Measurements from ENCODE around the gene POLRMT.

Gene POLRMT

DNA sequence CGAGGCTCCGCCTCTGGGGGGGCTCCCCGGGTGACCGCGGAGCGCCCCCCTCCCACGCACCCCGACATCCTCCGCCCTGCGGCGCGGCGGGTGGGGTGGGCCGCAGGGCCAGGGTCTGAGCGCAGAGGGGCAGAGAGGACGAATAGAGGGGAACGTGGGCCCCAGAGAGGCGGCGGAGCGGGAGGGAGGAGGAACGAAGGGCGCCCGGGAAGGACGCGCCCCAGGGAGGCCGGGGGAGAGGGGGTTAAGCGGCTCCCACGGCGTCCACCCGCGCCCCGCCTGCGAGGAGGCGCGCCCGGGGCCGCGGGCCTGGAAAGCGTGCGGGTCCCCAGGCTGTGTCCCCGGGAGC is 42.6 kb downstream of the POLRMT start:
- H3K36me3 ChIP-seq (ENCODE audit: control insufficient read depth in 4 of 4, insufficient read depth in 4 of 4, low read length in 3 of 4): no peaks in the 10 kb centered on the region
- ChIA-PET POLR2A (no interaction called here), CTCF (no interaction called here)
- WGBS (ENCODE audit: insufficient coverage): 12% methylated on average over 23 of the region's 41 CpGs
- no peak for DNase-seq
- H3K27ac ChIP-seq (ENCODE audit: insufficient read depth in 1 of 2, low read depth in 1 of 2, low read length in 2 of 2, poor library complexity in 1 of 2, severe bottlenecking in 2 of 2): no peak overlapping the region
- H3K4me3 ChIP-seq (ENCODE audit: control insufficient read depth in 1 of 7, extremely low read depth in 1 of 7, insufficient read depth in 4 of 7, low read depth in 2 of 7, low read length in 6 of 7): peak overlapping the region in 1 of 7 experiments; percentile 11
- peaks cover 0 to 25% (median 18%) of the 10 kb centered on the region in 4 experiments for H3K4me1 ChIP-seq (ENCODE audit: control extremely low read depth in 1 of 4, control insufficient read depth in 4 of 4, insufficient read depth in 4 of 4, low read length in 3 of 4)
- H3K27me3 ChIP-seq (replicated peaks in 2 of 5; ENCODE audit: control insufficient read depth in 4 of 5, insufficient read depth in 5 of 5, low read length in 4 of 5): peaks cover 0 to 83% (median 17%) of the 10 kb centered on the region in 5 experiments
- no peaks in the 10 kb centered on the region for H3K9me3 ChIP-seq (ENCODE audit: control extremely low read depth in 1 of 5, control insufficient read depth in 4 of 5, insufficient read depth in 2 of 5, low read depth in 1 of 5, low read length in 4 of 5)

DNA sequence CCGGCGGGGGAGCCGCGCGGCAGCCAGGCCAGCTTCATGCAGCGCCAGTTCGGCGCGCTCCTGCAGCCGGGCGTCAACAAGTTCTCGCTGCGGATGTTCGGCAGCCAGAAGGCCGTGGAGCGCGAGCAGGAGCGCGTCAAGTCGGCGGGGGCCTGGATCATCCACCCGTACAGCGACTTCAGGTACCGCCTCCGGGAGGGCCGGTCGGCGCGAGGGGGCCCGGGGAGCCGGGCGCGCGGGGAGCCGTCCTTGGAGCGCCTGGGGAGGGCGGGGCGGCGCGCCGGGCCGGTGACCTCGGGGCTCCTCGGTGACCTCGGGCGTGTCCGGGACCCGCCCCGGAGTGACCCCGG is 43.0 kb downstream of the POLRMT start:
- under 1% methylated on average over 50 of the region's 50 CpGs for WGBS (ENCODE audit: insufficient coverage)
- ChIA-PET CTCF (no interaction called here), POLR2A (no interaction called here)
- Histone ChIP-seq H3K36me3 (ENCODE audit: control insufficient read depth in 4 of 4, insufficient read depth in 4 of 4, low read length in 3 of 4) (no peaks in the 10 kb centered on the region), H3K27ac (ENCODE audit: insufficient read depth in 1 of 2, low read depth in 1 of 2, low read length in 2 of 2, poor library complexity in 1 of 2, severe bottlenecking in 2 of 2) (no peak overlapping the region), H3K4me1 (ENCODE audit: control extremely low read depth in 1 of 4, control insufficient read depth in 4 of 4, insufficient read depth in 4 of 4, low read length in 3 of 4) (peaks cover 0 to 25% (median 18%) of the 10 kb centered on the region in 4 experiments), H3K4me3 (ENCODE audit: control insufficient read depth in 1 of 7, extremely low read depth in 1 of 7, insufficient read depth in 4 of 7, low read depth in 2 of 7, low read length in 6 of 7) (peak overlapping the region in 2 of 7 experiments; percentile 11 to 26), H3K9me3 (ENCODE audit: control extremely low read depth in 1 of 5, control insufficient read depth in 4 of 5, insufficient read depth in 2 of 5, low read depth in 1 of 5, low read length in 4 of 5) (no peaks in the 10 kb centered on the region), H3K27me3 (replicated peaks in 2 of 5; ENCODE audit: control insufficient read depth in 4 of 5, insufficient read depth in 5 of 5, low read length in 4 of 5) (peaks cover 0 to 86% (median 18%) of the 10 kb centered on the region in 5 experiments)
- DNase-seq: peak in 2 of 3 donors; percentile 50 to 52

DNA sequence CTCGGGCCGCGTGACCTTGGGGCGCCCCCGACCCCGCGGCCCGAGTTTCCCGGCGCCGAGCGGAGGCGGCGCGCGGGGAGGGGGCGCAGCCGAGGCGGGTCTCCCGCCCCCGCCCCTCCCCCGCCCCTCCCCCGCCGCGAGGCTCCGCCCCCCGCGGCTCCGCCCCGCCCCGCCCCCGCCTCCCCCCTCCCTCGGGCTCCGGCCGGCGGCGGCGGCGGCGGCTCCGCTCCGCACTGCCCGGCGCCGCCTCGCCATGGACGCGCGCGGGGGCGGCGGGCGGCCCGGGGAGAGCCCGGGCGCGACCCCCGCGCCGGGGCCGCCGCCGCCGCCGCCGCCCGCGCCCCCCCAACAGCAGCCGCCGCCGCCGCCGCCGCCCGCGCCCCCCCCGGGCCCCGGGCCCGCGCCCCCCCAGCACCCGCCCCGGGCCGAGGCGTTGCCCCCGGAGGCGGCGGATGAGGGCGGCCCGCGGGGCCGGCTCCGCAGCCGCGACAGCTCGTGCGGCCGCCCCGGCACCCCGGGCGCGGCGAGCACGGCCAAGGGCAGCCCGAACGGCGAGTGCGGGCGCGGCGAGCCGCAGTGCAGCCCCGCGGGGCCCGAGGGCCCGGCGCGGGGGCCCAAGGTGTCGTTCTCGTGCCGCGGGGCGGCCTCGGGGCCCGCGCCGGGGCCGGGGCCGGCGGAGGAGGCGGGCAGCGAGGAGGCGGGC is 43.5 kb downstream of the POLRMT start, which contains the start of gene HCN2:
TSS of gene HCN2 (plus strand) at position 189 of the 703 bp plus-strand sequence. CDS start at position 254, 65 bp downstream.
- ChIA-PET POLR2A (no interaction called here), CTCF (no interaction called here)
- H3K4me1 ChIP-seq (ENCODE audit: control extremely low read depth in 1 of 4, control insufficient read depth in 4 of 4, insufficient read depth in 4 of 4, low read length in 3 of 4): peaks cover 0 to 25% (median 18%) of the 10 kb centered on the region in 4 experiments
- under 1% methylated on average over 68 of the region's 132 CpGs for WGBS (ENCODE audit: insufficient coverage)
- DNase-seq: no peak
- H3K9me3 ChIP-seq (ENCODE audit: control extremely low read depth in 1 of 5, control insufficient read depth in 4 of 5, insufficient read depth in 2 of 5, low read depth in 1 of 5, low read length in 4 of 5): no peaks in the 10 kb centered on the region
- H3K4me3 ChIP-seq (ENCODE audit: control insufficient read depth in 1 of 7, extremely low read depth in 1 of 7, insufficient read depth in 4 of 7, low read depth in 2 of 7, low read length in 6 of 7): peak within 1 kb of the TSS in 3 of 7 experiments; percentile 11 to 43 (median 36)
- no peaks in the 10 kb centered on the region for H3K36me3 ChIP-seq (ENCODE audit: control insufficient read depth in 4 of 4, insufficient read depth in 4 of 4, low read length in 3 of 4)
- H3K27ac ChIP-seq (ENCODE audit: insufficient read depth in 1 of 2, low read depth in 1 of 2, low read length in 2 of 2, poor library complexity in 1 of 2, severe bottlenecking in 2 of 2): no peak within 1 kb of the TSS
- peaks cover 0 to 87% (median 17%) of the 10 kb centered on the region in 5 experiments for H3K27me3 ChIP-seq (replicated peaks in 2 of 5; ENCODE audit: control insufficient read depth in 4 of 5, insufficient read depth in 5 of 5, low read length in 4 of 5)

DNA sequence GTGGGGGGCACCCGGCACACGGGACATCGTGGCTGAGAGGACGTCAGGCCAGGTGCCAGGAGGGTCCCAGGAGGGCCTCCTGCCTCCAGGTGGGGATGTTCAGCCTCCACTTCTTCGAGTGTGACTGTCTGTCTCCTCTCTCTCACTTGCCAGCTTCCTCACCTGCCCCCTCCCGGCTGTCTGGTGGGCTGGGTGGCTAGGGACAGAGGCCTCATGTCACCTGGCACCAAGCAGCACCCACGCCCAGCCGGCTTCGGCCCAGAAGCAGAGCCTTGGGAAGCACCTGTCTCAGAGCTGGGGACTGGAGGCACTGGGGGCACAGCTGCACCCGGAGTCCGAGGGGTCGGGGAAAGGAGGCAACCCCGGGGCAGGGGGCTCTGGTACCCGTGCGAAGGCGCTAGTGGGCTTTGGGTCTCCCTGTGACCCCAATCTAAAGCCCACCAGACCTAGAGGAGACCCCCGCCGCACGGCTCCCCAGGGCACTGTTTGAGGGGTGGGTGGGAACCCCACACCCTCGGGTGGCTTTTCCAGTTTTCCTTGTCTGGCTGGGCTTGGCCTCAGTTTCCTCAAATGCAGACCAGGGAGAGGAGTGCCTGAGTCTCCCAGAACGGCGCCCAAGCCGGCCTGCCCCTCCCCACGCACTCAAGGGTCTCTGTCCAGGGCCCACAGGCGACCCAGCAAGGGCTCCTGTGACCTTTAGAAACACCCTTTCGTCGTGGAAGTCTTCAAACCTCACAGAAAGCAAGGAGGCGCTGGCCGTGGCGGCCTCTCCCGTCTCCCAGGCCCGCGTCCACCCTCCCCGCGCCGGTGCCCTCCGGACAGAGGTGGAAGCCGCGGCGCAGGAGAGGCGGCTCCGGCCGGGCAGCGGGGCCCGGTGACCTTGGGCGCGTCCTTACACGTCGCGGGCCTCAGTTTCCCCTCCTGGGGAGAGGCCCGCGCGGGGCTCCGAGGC is 44.3 kb downstream of the POLRMT start:
- no peak for DNase-seq
- ChIA-PET POLR2A (no interaction called here), CTCF (interaction anchor here (1.2 kb wide), 1 partner anchor 23 kb away, joined by 3 read pairs; no protein-coding TSS in a partner anchor)
- WGBS (ENCODE audit: insufficient coverage): 17% methylated on average over 48 of the region's 54 CpGs
- Histone ChIP-seq H3K27ac (ENCODE audit: insufficient read depth in 1 of 2, low read depth in 1 of 2, low read length in 2 of 2, poor library complexity in 1 of 2, severe bottlenecking in 2 of 2) (no peak overlapping the region), H3K4me1 (ENCODE audit: control extremely low read depth in 1 of 4, control insufficient read depth in 4 of 4, insufficient read depth in 4 of 4, low read length in 3 of 4) (peaks cover 0 to 25% (median 19%) of the 10 kb centered on the region in 4 experiments), H3K27me3 (replicated peaks in 2 of 5; ENCODE audit: control insufficient read depth in 4 of 5, insufficient read depth in 5 of 5, low read length in 4 of 5) (peaks cover 0 to 83% (median 18%) of the 10 kb centered on the region in 5 experiments), H3K36me3 (ENCODE audit: control insufficient read depth in 4 of 4, insufficient read depth in 4 of 4, low read length in 3 of 4) (no peaks in the 10 kb centered on the region), H3K9me3 (ENCODE audit: control extremely low read depth in 1 of 5, control insufficient read depth in 4 of 5, insufficient read depth in 2 of 5, low read depth in 1 of 5, low read length in 4 of 5) (no peaks in the 10 kb centered on the region), H3K4me3 (ENCODE audit: control insufficient read depth in 1 of 7, extremely low read depth in 1 of 7, insufficient read depth in 4 of 7, low read depth in 2 of 7, low read length in 6 of 7) (peak overlapping the region in 2 of 7 experiments; percentile 36 to 43)

DNA sequence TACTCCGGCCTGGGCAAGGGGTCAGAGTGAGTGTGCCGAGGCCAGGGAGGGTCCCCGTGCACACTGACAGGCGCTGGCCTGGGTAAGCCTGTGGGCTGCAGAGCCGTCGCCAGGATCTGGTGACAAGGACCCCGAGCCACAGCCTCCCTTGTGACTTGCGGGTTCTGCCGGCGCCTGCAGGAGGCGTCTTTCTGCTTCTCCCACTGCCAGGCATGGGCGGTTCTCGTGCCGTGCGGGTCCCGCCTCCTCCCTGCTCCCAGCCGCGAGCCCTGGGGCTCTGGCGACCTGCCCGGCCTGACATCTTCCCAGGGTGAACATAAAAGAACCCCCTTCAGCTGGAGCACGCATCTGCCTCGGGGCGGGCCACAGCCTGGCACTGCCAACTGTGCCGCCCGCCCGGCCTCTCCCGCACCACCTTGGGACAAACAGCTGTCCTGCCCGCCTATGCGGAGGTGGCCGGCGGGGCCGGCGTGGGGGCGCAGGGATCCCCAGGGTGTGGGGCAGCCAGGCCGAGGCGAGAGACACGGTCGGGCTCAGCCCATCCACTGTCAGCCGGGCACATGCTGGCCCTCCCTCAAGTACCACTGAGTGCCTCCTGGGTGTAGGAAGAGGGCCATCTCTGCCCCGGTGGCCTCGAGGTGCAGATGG is 45.1 kb downstream of the POLRMT start:
- ChIA-PET POLR2A (no interaction called here), CTCF (interaction anchor here (1.2 to 4.6 kb wide), 2 partner anchors 13 to 24 kb away, joined by 3 to 28 read pairs; no protein-coding TSS in a partner anchor)
- H3K9me3 ChIP-seq (ENCODE audit: control extremely low read depth in 1 of 5, control insufficient read depth in 4 of 5, insufficient read depth in 2 of 5, low read depth in 1 of 5, low read length in 4 of 5): no peaks in the 10 kb centered on the region
- peak overlapping the region in 1 of 7 experiments; percentile 28 for H3K4me3 ChIP-seq (ENCODE audit: control insufficient read depth in 1 of 7, extremely low read depth in 1 of 7, insufficient read depth in 4 of 7, low read depth in 2 of 7, low read length in 6 of 7)
- 7% methylated on average over 41 of the region's 41 CpGs for WGBS (ENCODE audit: insufficient coverage)
- peaks cover 0 to 76% (median 18%) of the 10 kb centered on the region in 5 experiments for H3K27me3 ChIP-seq (replicated peaks in 2 of 5; ENCODE audit: control insufficient read depth in 4 of 5, insufficient read depth in 5 of 5, low read length in 4 of 5)
- peak; percentile 87 to 92 (median 91) for DNase-seq
- H3K4me1 ChIP-seq (ENCODE audit: control extremely low read depth in 1 of 4, control insufficient read depth in 4 of 4, insufficient read depth in 4 of 4, low read length in 3 of 4): peaks cover 0 to 25% (median 19%) of the 10 kb centered on the region in 4 experiments
- peaks cover 0 to 5% (median 1%) of the 10 kb centered on the region in 4 experiments for H3K36me3 ChIP-seq (ENCODE audit: control insufficient read depth in 4 of 4, insufficient read depth in 4 of 4, low read length in 3 of 4)
- no peak overlapping the region for H3K27ac ChIP-seq (ENCODE audit: insufficient read depth in 1 of 2, low read depth in 1 of 2, low read length in 2 of 2, poor library complexity in 1 of 2, severe bottlenecking in 2 of 2)

DNA sequence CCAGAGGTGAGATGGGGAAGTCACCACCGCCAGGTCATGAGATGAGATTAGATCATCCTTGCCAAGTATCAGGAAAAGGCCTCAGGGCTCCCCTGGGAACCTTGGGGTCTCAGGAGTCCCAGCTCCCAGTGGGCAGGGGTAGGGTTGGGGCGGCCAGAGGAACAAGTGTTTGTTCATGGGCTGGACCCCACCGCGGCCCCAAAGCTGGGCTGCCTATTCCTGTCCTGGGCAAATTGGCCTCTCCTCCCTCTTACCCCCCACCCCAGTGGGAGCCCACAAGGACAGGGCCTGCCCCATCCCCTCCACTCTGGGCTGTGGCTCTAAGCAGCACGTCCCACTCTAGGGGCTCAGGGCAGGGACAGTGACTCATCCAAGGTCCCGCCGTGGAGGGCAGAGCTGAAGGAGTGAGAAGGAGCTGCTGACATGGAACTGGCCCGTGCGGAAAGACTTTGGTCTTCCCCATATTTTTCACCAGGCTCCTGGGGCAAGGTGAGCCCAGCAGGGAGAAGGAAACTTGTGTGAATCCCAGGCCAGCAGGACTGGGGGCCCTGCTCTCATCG is 47.7 kb downstream of the POLRMT start:
- Histone ChIP-seq H3K27me3 (replicated peaks in 2 of 5; ENCODE audit: control insufficient read depth in 4 of 5, insufficient read depth in 5 of 5, low read length in 4 of 5) (peaks cover 0 to 51% (median 13%) of the 10 kb centered on the region in 5 experiments), H3K4me1 (ENCODE audit: control extremely low read depth in 1 of 4, control insufficient read depth in 4 of 4, insufficient read depth in 4 of 4, low read length in 3 of 4) (peaks cover 0 to 22% (median 19%) of the 10 kb centered on the region in 4 experiments), H3K36me3 (ENCODE audit: control insufficient read depth in 4 of 4, insufficient read depth in 4 of 4, low read length in 3 of 4) (peaks cover 2 to 24% (median 14%) of the 10 kb centered on the region in 4 experiments), H3K27ac (ENCODE audit: insufficient read depth in 1 of 2, low read depth in 1 of 2, low read length in 2 of 2, poor library complexity in 1 of 2, severe bottlenecking in 2 of 2) (no peak overlapping the region), H3K9me3 (ENCODE audit: control extremely low read depth in 1 of 5, control insufficient read depth in 4 of 5, insufficient read depth in 2 of 5, low read depth in 1 of 5, low read length in 4 of 5) (no peaks in the 10 kb centered on the region), H3K4me3 (ENCODE audit: control insufficient read depth in 1 of 7, extremely low read depth in 1 of 7, insufficient read depth in 4 of 7, low read depth in 2 of 7, low read length in 6 of 7) (no peak overlapping the region)
- WGBS (ENCODE audit: insufficient coverage): 90% methylated on average over 4 of the region's 10 CpGs
- CTCF ChIA-PET: interaction anchor here (0.8 to 4.6 kb wide), 8 partner anchors 10 to 142 kb away, joined by 3 to 28 read pairs (median 3); no protein-coding TSS in a partner anchor
- no peak for DNase-seq
- POLR2A ChIA-PET: interaction anchor here (0.6 kb wide), 1 partner anchor 54 kb away, joined by 3 read pairs; the partner anchor contains the start of gene CDC34
